Neural cell (in vitro differentiated cells): Measurements from ENCODE around the gene FUNDC2. TPM values are rescaled to one million over a fixed set of nuclear protein-coding genes. Genes with fewer than 3 reads are reported as not detected.

Source experiments
- H2AFZ ChIP-seq: fragments of 200-600, 300-800 bp; sonication (generic), shearing (Covaris generic); 2 replicates; pipeline ENCODE4 v1.6.0; 2014; ENCODE audit warnings: low read depth, mild to moderate bottlenecking, antibody characterized with exemption, low read length, moderate library complexity
- H3F3A ChIP-seq: fragments of 200-600 bp; shearing (Covaris generic); 2 replicates; pipeline ENCODE4 v1.6.1; 2016; ENCODE audit warnings: mild to moderate bottlenecking, moderate library complexity, mixed read lengths, antibody characterized with exemption, low read length; ENCODE audit not compliant: insufficient read depth, poor library complexity, severe bottlenecking
- H3K27ac ChIP-seq: fragments of 200-600, 300-800 bp; sonication (generic), shearing (Covaris generic); 2 replicates; pipeline ENCODE4 v1.5.1; 2014; ENCODE audit warnings: mild to moderate bottlenecking, low read length, moderate library complexity
- H3K27me3 ChIP-seq: fragments of 300-800, 200-600 bp; sonication (generic), shearing (Covaris generic); 2 replicates; pipeline ENCODE4 v1.6.0; 2014; ENCODE audit warnings: mild to moderate bottlenecking, low read depth, low read length, moderate library complexity; ENCODE audit not compliant: insufficient read depth
- H3K36me3 ChIP-seq: fragments of 300-800, 200-600 bp; sonication (generic), shearing (Covaris generic); 2 replicates; pipeline ENCODE4 v1.5.1; 2014; ENCODE audit warnings: mild to moderate bottlenecking, antibody characterized with exemption, low read length, moderate library complexity; ENCODE audit not compliant: insufficient read depth
- H3K4me2 ChIP-seq: fragments of 300-800, 200-600 bp; sonication (generic), shearing (Covaris generic); 2 replicates; pipeline ENCODE4 v1.6.0; 2014; ENCODE audit warnings: mild to moderate bottlenecking, low read length
- H3K4me3 ChIP-seq: fragments of 300-800, 200-600 bp; sonication (generic), shearing (Covaris generic); 2 replicates; pipeline ENCODE4 v1.5.1; 2014; ENCODE audit warnings: mild to moderate bottlenecking, low read length, moderate library complexity
- H3K79me2 ChIP-seq: fragments of 200-600 bp; shearing (Covaris generic); replicated peaks from 2 replicates; pipeline ENCODE4 v1.6.0; 2014; ENCODE audit warnings: mild to moderate bottlenecking, low read length, moderate library complexity; ENCODE audit not compliant: insufficient read depth
- H3K9ac ChIP-seq: fragments of 300-800, 200-600 bp; sonication (generic), shearing (Covaris generic); 2 replicates; pipeline ENCODE4 v1.6.1; 2016; ENCODE audit warnings: mild to moderate bottlenecking, low read length, mixed read lengths
- H3K9me2 ChIP-seq: fragments of 200-600 bp; shearing (Covaris generic); 2 replicates; pipeline ENCODE4 v1.6.1; 2016; ENCODE audit warnings: mild to moderate bottlenecking, low read length, mixed read lengths; ENCODE audit not compliant: insufficient read depth
- H3K9me3 ChIP-seq: fragments of 200-600, 300-800 bp; sonication (generic), shearing (Covaris generic); 2 replicates; pipeline ENCODE4 v1.6.1; 2016; ENCODE audit warnings: mild to moderate bottlenecking, mixed run types, low read length, moderate library complexity, mixed read lengths
- H4K20me1 ChIP-seq: fragments of 200-600 bp; shearing (Covaris generic); 2 replicates; pipeline ENCODE4 v1.6.1; 2016; ENCODE audit warnings: mild to moderate bottlenecking, mixed run types; ENCODE audit not compliant: insufficient read depth
- EP300 ChIP-seq: fragments of 450-650 bp; conservative IDR thresholded peaks from 2 replicates; pipeline ENCODE4 v1.6.1; 2014; ENCODE audit warnings: antibody characterized with exemption, mild to moderate bottlenecking, moderate library complexity; ENCODE audit not compliant: poor library complexity, severe bottlenecking
- EZH2 ChIP-seq: fragments of 200-600, 300-800 bp; shearing (Covaris generic), sonication (generic); IDR thresholded peaks from 2 replicates; pipeline ENCODE4 v1.6.1; 2014; ENCODE audit warnings: antibody characterized with exemption, low read length, borderline replicate concordance, mild to moderate bottlenecking; ENCODE audit not compliant: insufficient read depth, poor library complexity, severe bottlenecking
- MXI1 ChIP-seq: fragments of 450-650 bp; conservative IDR thresholded peaks from 2 replicates; pipeline ENCODE4 v1.6.1; 2014; ENCODE audit warnings: antibody characterized with exemption, mild to moderate bottlenecking; ENCODE audit not compliant: poor library complexity, severe bottlenecking
- POLR2AphosphoS5 ChIP-seq: IDR thresholded peaks from 2 replicates; pipeline ENCODE4 v1.6.1; 2012
- RAD21 ChIP-seq: fragments of 450-650 bp; conservative IDR thresholded peaks from 2 replicates; pipeline ENCODE4 v1.6.1; 2014; ENCODE audit warnings: antibody characterized with exemption, mild to moderate bottlenecking, moderate library complexity
- SMC3 ChIP-seq: fragments of 450-650 bp; conservative IDR thresholded peaks from 2 replicates; pipeline ENCODE4 v1.6.1; 2014; ENCODE audit warnings: antibody characterized with exemption, mild to moderate bottlenecking, moderate library complexity; ENCODE audit not compliant: poor library complexity
- polyA plus RNA-seq: library from polyadenylated mRNA; depleted of rRNA; stranded (reverse); fragments of >200 nt; gene quantifications from 2 replicates; pipeline ENCODE4 v1.2.3, GENCODE V29; 2014
- TF ChIP-seq, protein P1 (sequence below): fragments of 450-650 bp; IDR thresholded peaks from 2 replicates; pipeline ENCODE4 v1.5.1; 2014; ENCODE audit warnings: antibody characterized with exemption, mild to moderate bottlenecking, moderate library complexity; ENCODE audit not compliant: poor library complexity, severe bottlenecking

The FUNDC2 gene
- polyA plus RNA-seq, 1 donor from 2014 or later: 139 TPM

DNA sequence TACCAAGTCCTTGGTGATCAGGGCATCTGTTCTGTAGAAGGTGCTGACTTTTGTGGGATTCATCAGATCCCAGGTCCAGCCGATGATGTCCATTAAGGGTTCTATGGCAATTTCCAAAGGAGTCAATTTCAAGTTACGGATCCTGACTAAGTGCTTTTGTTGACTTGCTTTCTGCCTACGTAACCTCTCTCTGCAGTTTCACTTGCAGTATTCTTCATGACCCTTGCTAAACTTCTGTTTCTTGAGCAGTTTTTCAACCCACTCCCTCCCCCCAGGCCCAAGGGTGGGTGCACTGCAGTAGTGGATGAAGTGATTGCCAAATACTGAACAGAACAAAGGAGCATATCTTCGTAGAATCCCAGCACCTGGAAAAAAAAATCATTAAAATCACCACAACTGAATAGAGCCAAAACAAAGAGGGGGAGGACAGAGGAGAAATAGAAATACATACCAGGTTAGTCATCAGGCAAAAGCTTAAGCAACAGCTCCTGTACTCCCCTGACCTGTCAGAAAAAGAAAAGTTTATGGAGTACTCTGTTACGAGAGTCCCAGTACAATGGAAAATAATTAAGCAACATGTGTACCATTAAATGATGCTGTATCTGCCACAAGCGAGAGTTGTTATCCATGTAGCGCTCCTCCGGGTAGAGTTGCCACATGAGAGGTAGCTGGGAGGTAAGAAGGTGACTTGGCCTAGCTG, 38.5 kb downstream of the FUNDC2 start:
- Histone ChIP-seq H3K9me2 (no peaks in the 10 kb centered on the region), H3K4me2 (no peak overlapping the region), H3K4me3 (no peak overlapping the region), H3F3A (no peaks in the 10 kb centered on the region), H3K9me3 (no peaks in the 10 kb centered on the region), H3K79me2 (no peaks in the 10 kb centered on the region), H2AFZ (no peak overlapping the region), H3K36me3 (no peaks in the 10 kb centered on the region), H3K27me3 (no peaks in the 10 kb centered on the region), H3K27ac (no peak overlapping the region), H4K20me1 (no peaks in the 10 kb centered on the region), H3K9ac (no peak overlapping the region)
- no peak for TF ChIP-seq EZH2
- TF ChIP-seq, protein P1, sequence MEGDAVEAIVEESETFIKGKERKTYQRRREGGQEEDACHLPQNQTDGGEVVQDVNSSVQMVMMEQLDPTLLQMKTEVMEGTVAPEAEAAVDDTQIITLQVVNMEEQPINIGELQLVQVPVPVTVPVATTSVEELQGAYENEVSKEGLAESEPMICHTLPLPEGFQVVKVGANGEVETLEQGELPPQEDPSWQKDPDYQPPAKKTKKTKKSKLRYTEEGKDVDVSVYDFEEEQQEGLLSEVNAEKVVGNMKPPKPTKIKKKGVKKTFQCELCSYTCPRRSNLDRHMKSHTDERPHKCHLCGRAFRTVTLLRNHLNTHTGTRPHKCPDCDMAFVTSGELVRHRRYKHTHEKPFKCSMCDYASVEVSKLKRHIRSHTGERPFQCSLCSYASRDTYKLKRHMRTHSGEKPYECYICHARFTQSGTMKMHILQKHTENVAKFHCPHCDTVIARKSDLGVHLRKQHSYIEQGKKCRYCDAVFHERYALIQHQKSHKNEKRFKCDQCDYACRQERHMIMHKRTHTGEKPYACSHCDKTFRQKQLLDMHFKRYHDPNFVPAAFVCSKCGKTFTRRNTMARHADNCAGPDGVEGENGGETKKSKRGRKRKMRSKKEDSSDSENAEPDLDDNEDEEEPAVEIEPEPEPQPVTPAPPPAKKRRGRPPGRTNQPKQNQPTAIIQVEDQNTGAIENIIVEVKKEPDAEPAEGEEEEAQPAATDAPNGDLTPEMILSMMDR: no peak

DNA sequence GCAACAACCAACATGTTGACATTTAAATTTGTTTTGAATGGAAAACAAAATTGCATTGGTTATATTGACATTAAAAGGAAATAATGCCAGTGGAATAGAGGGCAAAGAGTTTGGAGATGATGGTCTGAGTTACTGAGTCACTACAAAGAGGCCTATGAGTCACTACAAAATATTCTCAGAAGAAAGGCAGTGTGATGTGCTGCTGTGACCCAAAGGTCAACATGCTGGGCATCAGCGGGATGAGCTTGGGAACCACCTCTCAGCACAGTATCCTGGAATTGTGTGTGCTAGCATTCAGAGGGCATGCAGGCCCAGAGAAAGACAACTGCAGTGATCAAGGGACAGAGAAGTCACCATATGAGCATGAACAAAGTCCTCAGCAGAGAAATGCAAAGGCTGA, 41.5 kb downstream of the FUNDC2 start:
- no peak overlapping the region for H3K4me2 ChIP-seq
- H3K27me3 ChIP-seq: no peaks in the 10 kb centered on the region
- no peaks in the 10 kb centered on the region for H3F3A ChIP-seq
- H2AFZ ChIP-seq: no peak overlapping the region
- H3K9me3 ChIP-seq: no peaks in the 10 kb centered on the region
- no peaks in the 10 kb centered on the region for H4K20me1 ChIP-seq
- H3K79me2 ChIP-seq: peaks cover 3% of the 10 kb centered on the region
- TF ChIP-seq, protein P1: no peak
- TF ChIP-seq RAD21 (no peak), POLR2AphosphoS5 (no peak), SMC3 (no peak)
- no peak overlapping the region for H3K27ac ChIP-seq
- no peak overlapping the region for H3K9ac ChIP-seq
- no peak overlapping the region for H3K4me3 ChIP-seq
- H3K36me3 ChIP-seq: no peaks in the 10 kb centered on the region
- no peaks in the 10 kb centered on the region for H3K9me2 ChIP-seq

DNA sequence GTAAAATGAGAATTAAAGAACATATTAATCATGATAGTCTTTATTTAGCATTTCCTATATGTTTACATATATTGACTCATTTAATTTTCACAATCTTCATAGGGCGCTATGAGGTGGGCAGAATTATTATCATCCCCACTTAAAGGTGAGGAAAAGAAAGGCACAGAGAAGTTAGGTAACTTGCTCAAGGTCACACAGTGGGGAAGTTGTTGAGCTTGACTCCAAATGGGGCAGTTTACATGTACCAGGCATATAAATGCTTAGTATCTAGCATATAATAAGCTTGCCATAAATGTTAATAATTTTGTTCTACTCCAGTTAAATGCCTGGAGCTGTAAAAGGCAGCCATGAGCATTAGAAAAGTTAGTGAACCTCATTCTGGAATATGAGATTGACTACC, 42.8 kb downstream of the FUNDC2 start:
- Histone ChIP-seq H3K4me3 (peak overlapping the region; percentile 71), H3K4me2 (no peak overlapping the region), H3F3A (no peaks in the 10 kb centered on the region), H4K20me1 (no peaks in the 10 kb centered on the region), H2AFZ (no peak overlapping the region), H3K27ac (no peak overlapping the region), H3K79me2 (peaks cover 3% of the 10 kb centered on the region), H3K9me2 (no peaks in the 10 kb centered on the region), H3K9ac (no peak overlapping the region), H3K9me3 (no peaks in the 10 kb centered on the region), H3K27me3 (no peaks in the 10 kb centered on the region), H3K36me3 (no peaks in the 10 kb centered on the region)
- TF ChIP-seq MXI1 (no peak), EP300 (no peak), POLR2AphosphoS5 (no peak), EZH2 (no peak), RAD21 (no peak), SMC3 (no peak)
